Ovary (tissue), 9 donors: Measurements from ENCODE around the gene C12orf75. TPM values are rescaled to one million over a fixed set of nuclear protein-coding genes. Genes with fewer than 3 reads are reported as not detected.

Experiments
- DNase-seq, 5 donors: peaks; one replicate each; pipeline ENCODE4 v3.0.0-alpha.2; 2019 to 2020
- H3K27ac ChIP-seq, 2 donors: fragments of 200-600 bp; one replicate each; pipeline versions ENCODE4 v1.5.1 to v1.8.0; 2019 to 2022
- H3K27me3 ChIP-seq: fragments of 200-600 bp; one replicate; pipeline ENCODE4 v1.8.0; 2022
- H3K36me3 ChIP-seq: fragments of 200-600 bp; sonication (generic); one replicate; pipeline ENCODE4 v1.5.1; 2019
- H3K4me1 ChIP-seq: one replicate; pipeline ENCODE4 v1.8.1; 2013; ENCODE audit warnings: mild to moderate bottlenecking, moderate library complexity; ENCODE audit not compliant: insufficient read depth
- H3K4me3 ChIP-seq: fragments of 200-600 bp; sonication (generic); one replicate; pipeline ENCODE4 v1.5.1; 2017
- H3K9me3 ChIP-seq, 2 donors: fragments of 200-600 bp in 1 of 2; sonication (generic) in 1 of 2; one replicate each; pipeline versions ENCODE4 v1.5.1 to v1.8.1; 2013 to 2019; ENCODE audit warnings: mild to moderate bottlenecking in 1 of 2, moderate library complexity in 1 of 2
- EP300 ChIP-seq: sonication (generic); formaldehyde crosslinking; IDR thresholded peaks from one replicate; pipeline ENCODE4 v1.6.1; 2017; ENCODE audit warnings: antibody characterized with exemption
- POLR2A ChIP-seq: fragments of 450-650 bp; IDR thresholded peaks from one replicate; pipeline ENCODE4 v1.6.1; 2017; ENCODE audit warnings: antibody characterized with exemption, mild to moderate bottlenecking, moderate library complexity
- WGBS, 3 donors: extraction: QIAGEN DNeasy Blood & Tissue Kit in 1 of 3; methylation state at CpG; one replicate each; pipeline versions ENCODE4 v1.1.5 to v1.1.7; 2013 to 2017; 5-methylcytosine and 5-hydroxymethylcytosine counted together
- intact Hi-C, 4 donors: fragments of 100-400 bp; cut with DNase I; formaldehyde crosslinking; loops; one replicate each; pipeline versions ENCODE4 v1.11.0 to v1.15.1; 2022 to 2023
- polyA plus RNA-seq, 2 donors: library from polyadenylated mRNA; stranded (reverse); fragments of 200-250 nt in 1 of 2; fragments of 350-450 nt in 1 of 2; fragmentation: Illumina TruSeq in 1 of 2; extraction: RNeasy Lipid Tissue Mini Kit (QIAGEN cat#74804) in 1 of 2; gene quantifications; one replicate each; pipeline ENCODE4 v1.2.3, GENCODE V29; 2013 to 2014
- total RNA-seq, 7 donors: library from RNA; depleted of rRNA in 2 of 7; stranded (reverse); fragments of >200 nt in 2 of 7; fragmentation: NEBNext Ultra II Directional in 3 of 7; extraction: Animal tissue kit (Norgen Biotek cat#: 25700) in 3 of 7; gene quantifications; one replicate each; pipeline versions ENCODE4 v1.1.0 to v1.2.4, GENCODE V29; 2016 to 2023
- TF ChIP-seq, protein P1 (sequence below), 3 donors: fragments of 450-650 bp in 2 of 3; fragments of 200-600 bp in 1 of 3; IDR thresholded peaks; one replicate each; pipeline versions ENCODE4 v1.5.1 to v1.8.0; 2016 to 2022; ENCODE audit warnings: antibody characterized with exemption in 3 of 3, mild to moderate bottlenecking in 1 of 3
- donor health status: DM: no; HTN: no; CAD: no; lungs with moderate emphysema.
- donor health status: DM: no; HTN: no; CAD: no.
- donor health status: Bipolar disorder and iron deficiency.
- donor health status: DM: yes; HTN: yes; CAD: no.
- donor health status: DM: no; HTN: no; CAD: no.
- donor health status: DM: yes; HTN: yes; CAD: no.

The C12orf75 gene
- total and polyA plus RNA-seq, 9 donors = 3.3 to 83.9 (median 5.6) TPM

DNA sequence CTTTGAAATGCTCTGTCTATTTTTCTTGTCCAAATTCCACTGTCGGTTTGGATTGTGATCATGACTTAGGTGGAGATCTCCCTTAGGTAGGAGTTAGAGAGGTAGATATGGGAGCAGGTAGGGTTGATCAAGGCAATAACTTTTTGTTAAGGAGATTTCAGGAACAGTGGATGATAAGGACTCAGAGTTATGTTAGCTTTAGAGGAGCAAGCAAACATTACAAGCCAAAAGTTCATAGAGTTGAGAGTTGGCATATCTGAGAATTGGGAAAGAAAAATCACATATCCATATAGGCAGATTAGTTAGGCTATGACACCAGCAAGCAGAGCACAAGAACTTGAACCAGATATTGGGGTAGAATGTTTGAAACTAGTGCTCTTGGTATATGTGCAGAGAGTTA, 43.1 kb upstream of the C12orf75 start:
- intact Hi-C loops = no loop called here
- no peaks in the 10 kb centered on the region for H3K27me3 ChIP-seq
- H3K4me1 ChIP-seq = no peaks in the 10 kb centered on the region
- no peak overlapping the region for H3K27ac ChIP-seq
- 67 to 80% (median 76%) methylated on average over 1 of the region's 1 CpG for WGBS, 3 donors
- no peak overlapping the region for H3K4me3 ChIP-seq
- DNase-seq = no peak
- no peaks in the 10 kb centered on the region for H3K9me3 ChIP-seq
- TF ChIP-seq POLR2A = no peak
- no peak for TF ChIP-seq EP300
- TF ChIP-seq, protein P1, sequence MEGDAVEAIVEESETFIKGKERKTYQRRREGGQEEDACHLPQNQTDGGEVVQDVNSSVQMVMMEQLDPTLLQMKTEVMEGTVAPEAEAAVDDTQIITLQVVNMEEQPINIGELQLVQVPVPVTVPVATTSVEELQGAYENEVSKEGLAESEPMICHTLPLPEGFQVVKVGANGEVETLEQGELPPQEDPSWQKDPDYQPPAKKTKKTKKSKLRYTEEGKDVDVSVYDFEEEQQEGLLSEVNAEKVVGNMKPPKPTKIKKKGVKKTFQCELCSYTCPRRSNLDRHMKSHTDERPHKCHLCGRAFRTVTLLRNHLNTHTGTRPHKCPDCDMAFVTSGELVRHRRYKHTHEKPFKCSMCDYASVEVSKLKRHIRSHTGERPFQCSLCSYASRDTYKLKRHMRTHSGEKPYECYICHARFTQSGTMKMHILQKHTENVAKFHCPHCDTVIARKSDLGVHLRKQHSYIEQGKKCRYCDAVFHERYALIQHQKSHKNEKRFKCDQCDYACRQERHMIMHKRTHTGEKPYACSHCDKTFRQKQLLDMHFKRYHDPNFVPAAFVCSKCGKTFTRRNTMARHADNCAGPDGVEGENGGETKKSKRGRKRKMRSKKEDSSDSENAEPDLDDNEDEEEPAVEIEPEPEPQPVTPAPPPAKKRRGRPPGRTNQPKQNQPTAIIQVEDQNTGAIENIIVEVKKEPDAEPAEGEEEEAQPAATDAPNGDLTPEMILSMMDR (IDR thresholded peaks at IDR 0.05) = no peak
- no peaks in the 10 kb centered on the region for H3K36me3 ChIP-seq

GRCh38 chr12:105288311-105288996, 42.0 kb upstream of the C12orf75 start:
- WGBS, 3 donors = 54 to 82% (median 64%) methylated on average over 3 of the region's 3 CpGs
- intact Hi-C loops = no loop called here
- Histone ChIP-seq H3K9me3 (no peaks in the 10 kb centered on the region), H3K4me3 (no peak overlapping the region), H3K27ac (no peak overlapping the region), H3K36me3 (no peaks in the 10 kb centered on the region), H3K27me3 (no peaks in the 10 kb centered on the region), H3K4me1 (no peaks in the 10 kb centered on the region)
- TF ChIP-seq, protein P1 (IDR thresholded peaks at IDR 0.05) = no peak
- TF ChIP-seq POLR2A (no peak), EP300 (no peak)
- DNase-seq = no peak

- 87 to 91% (median 87%) methylated on average over 6 of the region's 6 CpGs for WGBS, 3 donors
Observed at GRCh38 chr12:105289114-105289904, 41.2 kb upstream of the C12orf75 start.

DNA sequence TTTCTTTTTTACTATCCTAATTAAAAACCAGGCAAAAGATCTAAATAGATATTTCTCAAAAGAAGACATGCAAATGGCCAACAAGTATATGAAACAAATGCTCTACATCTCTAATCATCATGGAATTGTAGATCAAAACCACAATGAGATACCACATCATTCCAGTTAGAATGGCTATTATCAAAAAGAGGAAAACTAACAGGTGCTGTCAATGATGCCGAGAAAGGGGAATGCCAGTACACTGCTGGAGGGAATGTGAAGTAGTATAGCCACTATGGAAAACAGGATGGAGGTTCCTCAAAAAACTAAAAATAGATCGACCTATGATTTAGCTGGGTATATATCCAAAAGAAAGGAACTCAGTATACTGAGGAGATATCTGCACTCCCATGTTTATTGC, 39.0 kb upstream of the C12orf75 start:
- no peaks in the 10 kb centered on the region for H3K27me3 ChIP-seq
- no peaks in the 10 kb centered on the region for H3K9me3 ChIP-seq
- no peak overlapping the region for H3K27ac ChIP-seq
- 86 to 93% (median 91%) methylated on average over 2 of the region's 2 CpGs for WGBS, 3 donors
- H3K36me3 ChIP-seq = no peaks in the 10 kb centered on the region
- H3K4me1 ChIP-seq = no peaks in the 10 kb centered on the region
- DNase-seq = no peak
- intact Hi-C loops = no loop called here
- TF ChIP-seq, protein P1 (IDR thresholded peaks at IDR 0.05) = no peak
- no peak for TF ChIP-seq POLR2A
- no peak for TF ChIP-seq EP300
- no peak overlapping the region for H3K4me3 ChIP-seq

More at GRCh38 chr12:105289114-105289904, 41.2 kb upstream of the C12orf75 start:
- H3K9me3 ChIP-seq = no peaks in the 10 kb centered on the region
- H3K36me3 ChIP-seq = no peaks in the 10 kb centered on the region
- H3K27me3 ChIP-seq = no peaks in the 10 kb centered on the region
- H3K4me3 ChIP-seq = no peak overlapping the region
- intact Hi-C loops = no loop called here
- DNase-seq = no peak
- no peak for TF ChIP-seq POLR2A
- no peak for TF ChIP-seq EP300
- TF ChIP-seq, protein P1 (IDR thresholded peaks at IDR 0.05) = no peak
- no peak overlapping the region for H3K27ac ChIP-seq
- no peaks in the 10 kb centered on the region for H3K4me1 ChIP-seq
